Erythroblast (primary cell): ENCODE results near the gene FASTK.
"Not testable (repeated sequence)": the region's sequence is repeated elsewhere in the genome, so short reads cannot be mapped to it uniquely, and the experiment has no call there.

Experiments
- DNase-seq, 2 experiments: peaks; one replicate each; lab custom pipeline; 2025; lab: John Stamatoyannopoulos, UW
- GATA1 ChIP-seq: IDR thresholded peaks from 2 replicates; pipeline ENCODE4 v1.6.1; 2011; ENCODE audit warnings: low read depth, mild to moderate bottlenecking, control low read depth, low read length, moderate library complexity
- POLR2A ChIP-seq: IDR thresholded peaks from 2 replicates; pipeline ENCODE4 v1.6.1; 2011; ENCODE audit warnings: mild to moderate bottlenecking, low read length

The FASTK gene

DNA sequence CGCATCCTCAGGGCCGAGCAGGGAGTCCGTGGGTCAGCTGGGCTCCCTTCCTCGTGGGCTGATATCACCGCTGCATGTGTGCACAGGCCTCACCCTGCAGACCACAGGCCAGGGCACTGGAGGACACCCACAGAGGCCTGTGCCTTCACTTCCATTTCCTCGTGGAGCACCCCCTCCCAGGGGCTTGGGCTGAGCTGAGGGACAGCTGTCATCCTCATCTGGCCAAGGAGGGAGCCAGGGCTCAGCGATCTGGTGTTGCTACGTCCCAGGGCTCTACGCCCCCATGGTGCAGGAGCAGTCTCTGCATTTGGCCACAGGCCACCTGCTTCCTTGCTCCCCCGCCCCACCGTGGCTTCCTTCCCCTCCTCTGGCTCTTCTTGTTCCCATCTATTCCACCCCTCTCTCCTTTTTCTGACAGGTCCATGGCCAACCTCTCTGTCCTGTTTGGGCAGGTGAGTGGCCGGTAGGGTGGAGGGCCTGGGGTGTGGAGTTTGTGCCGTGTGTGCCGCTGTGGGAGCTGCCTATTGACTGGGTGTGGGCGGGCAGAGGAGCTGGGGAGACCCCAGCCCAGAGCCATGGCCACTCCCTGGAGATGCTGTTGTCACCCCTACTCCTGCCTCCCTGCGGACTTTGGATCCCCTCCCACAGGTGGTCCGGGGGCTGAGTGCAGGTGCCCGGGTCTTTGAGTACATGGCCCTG, 40.6 kb downstream of the FASTK start:
- no peak for TF ChIP-seq GATA1
- no peak for TF ChIP-seq POLR2A
- peak in 1 of 2 experiments; percentile 82 for DNase-seq

GRCh38 chr7:151038951-151039849, 41.4 kb downstream of the FASTK start:
- peak; percentile 97 for DNase-seq
- TF ChIP-seq GATA1 (peak; percentile 34), POLR2A (peak; percentile 94)

DNA sequence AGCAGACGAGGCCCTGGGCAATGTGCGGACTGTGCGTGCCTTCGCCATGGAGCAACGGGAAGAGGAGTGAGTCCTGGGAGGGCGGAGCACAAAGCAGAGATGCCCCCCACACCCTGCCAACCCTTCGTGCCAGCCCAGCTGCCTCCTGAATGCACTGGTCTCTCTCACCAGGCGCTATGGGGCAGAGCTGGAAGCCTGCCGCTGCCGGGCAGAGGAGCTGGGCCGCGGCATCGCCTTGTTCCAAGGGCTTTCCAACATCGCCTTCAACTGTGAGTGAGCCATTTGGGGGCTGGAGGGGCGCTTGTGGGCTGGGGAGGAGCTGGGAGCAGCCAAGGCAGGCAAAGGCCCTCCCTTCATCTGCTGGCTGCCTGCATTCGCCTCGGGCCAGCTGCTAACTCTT, 44.7 kb downstream of the FASTK start:
- TF ChIP-seq GATA1 (no peak), POLR2A (no peak)
- no peak for DNase-seq

DNA sequence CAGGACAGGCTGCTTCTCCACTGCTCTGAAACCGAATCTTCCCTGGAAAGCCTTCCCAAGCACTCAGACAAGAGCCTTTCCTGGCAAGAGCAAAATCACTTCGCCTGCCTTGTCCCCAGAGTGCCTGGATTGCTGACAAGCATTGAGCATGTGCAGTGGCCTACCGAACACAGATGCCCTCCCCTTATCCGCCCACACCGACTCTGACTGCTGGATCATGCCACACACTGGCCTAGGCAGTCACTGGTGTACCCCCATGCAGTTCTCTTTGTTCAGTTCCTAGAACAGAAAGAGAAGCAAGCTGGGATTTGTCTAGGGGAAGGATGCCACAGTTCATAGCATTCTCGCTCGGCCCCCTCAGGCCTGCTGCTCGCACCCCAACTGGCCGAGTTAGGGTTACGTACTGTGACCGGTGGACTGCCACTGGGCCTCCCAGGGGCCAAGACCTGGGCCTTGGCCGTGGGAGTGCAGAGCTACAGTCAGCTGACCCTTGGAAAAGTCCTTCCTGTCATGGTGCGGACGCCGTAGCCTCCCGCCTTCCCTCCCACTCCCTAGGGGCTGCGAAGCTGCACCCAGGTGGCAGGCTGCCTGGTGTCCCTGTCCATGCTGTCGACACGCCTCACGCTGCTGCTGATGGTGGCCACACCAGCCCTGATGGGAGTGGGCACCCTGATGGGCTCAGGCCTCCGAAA, 45.4 kb downstream of the FASTK start:
- DNase-seq, result no peak
- no peak for TF ChIP-seq POLR2A
- no peak for TF ChIP-seq GATA1

- no peak for TF ChIP-seq GATA1
- peak; percentile 15 for TF ChIP-seq POLR2A
- no peak for DNase-seq
Observed at GRCh38 chr7:151034312-151035025, 46.1 kb downstream of the FASTK start.

- TF ChIP-seq POLR2A, result no peak
- TF ChIP-seq GATA1, result no peak
- no peak for DNase-seq
Observed at GRCh38 chr7:151033864-151034249, 46.8 kb downstream of the FASTK start.

DNA sequence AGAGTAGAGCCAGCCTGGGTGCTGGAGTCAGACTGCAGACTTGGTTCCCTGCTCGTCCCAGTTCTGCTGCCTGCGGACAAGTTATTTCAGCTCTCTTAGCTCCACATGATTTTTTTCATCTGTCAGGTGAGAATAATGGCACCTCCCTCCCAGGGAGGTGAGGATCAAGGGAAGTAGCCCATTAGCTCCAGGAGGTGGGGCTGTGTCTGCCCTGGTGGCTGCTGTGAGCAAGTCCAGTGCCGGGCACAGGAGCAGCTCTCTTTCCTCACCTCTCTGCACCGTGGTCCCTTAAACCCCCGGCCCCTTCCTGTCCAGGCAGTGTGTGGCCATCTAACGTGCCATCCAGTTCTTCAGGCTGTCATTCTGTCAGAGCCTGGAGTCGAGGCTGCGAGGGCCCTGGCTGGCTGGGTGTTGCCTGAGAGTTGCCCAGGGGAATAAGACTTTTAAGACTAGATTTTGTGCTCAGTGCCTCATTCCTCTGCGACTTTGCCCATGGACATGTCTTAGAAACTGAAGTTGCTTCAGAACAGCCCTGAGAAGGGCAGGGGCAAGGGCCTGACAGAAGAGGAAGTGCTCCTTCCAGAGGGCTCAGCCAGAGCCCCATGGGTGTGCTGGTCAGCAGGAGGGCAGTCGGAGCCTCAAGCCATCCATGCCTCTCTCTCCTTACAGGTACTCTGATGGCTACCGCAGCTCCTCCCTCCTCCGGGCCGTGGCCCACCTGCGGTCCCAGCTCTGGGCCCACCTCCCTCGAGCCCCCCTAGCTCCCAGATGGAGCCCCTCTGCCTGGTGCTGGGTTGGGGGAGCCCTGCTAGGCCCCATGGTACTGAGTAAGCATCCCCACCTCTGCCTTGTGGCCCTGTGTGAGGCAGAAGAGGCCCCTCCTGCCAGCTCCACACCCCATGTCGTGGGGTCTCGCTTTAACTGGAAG, 47.4 kb downstream of the FASTK start:
- no peak for DNase-seq
- TF ChIP-seq POLR2A, result no peak
- no peak for TF ChIP-seq GATA1

- DNase-seq, result no peak
- TF ChIP-seq POLR2A (no peak), GATA1 (no peak)
Observed at GRCh38 chr7:151031011-151031410, 49.6 kb downstream of the FASTK start.

GRCh38 chr7:151028948-151029501, 51.6 kb downstream of the FASTK start:
- TF ChIP-seq POLR2A (no peak), GATA1 (no peak)
- DNase-seq, result no peak

GRCh38 chr7:151028131-151028947, 52.3 kb downstream of the FASTK start, which contains the start of gene ABCB8:
TSS of gene ABCB8 (plus strand) at chr7:151028450. CDS start at chr7:151028516, 66 bp downstream.
- peak; percentile 99 for DNase-seq
- TF ChIP-seq POLR2A (peak; percentile 90), GATA1 (no peak)

DNA sequence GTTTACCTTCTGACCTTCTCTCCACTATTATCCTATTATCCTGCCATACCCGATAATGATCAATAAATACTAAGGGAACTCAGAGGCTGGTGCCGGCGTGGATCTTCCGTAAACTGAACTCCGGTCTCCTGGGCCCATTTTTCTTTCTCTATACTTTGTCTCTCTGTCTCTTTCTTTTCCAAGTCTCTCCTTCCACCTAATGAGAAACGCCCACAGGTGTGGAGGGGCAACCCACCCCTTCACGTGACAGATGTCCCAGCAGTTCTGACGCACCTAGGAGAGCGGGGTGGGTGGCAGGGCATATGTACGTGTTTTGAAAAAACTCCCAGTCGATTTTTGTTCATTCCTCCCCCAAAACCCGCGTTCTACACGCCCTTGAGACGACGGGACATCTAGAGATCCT, 52.9 kb downstream of the FASTK start:
- not testable (repeated sequence) for DNase-seq

- DNase-seq, result peak; percentile 66 to 83
Observed at GRCh38 chr7:151026771-151027727, 53.6 kb downstream of the FASTK start.
